Esophagus squamous epithelium (tissue), 4 donors: Measurements from ENCODE around the gene DNM3.

Experiments used
- POLR2A ChIP-seq, 4 donors: fragments of 450-650 bp; IDR thresholded peaks; one replicate each; pipeline ENCODE4 v1.6.1; 2017; ENCODE audit warnings: antibody characterized with exemption in 4 of 4, mild to moderate bottlenecking in 4 of 4, moderate library complexity in 3 of 4
- TF ChIP-seq, protein P1 (sequence below), 6 experiments: fragments of 450-650 bp in 4 of 6; fragments of 200-600 bp in 2 of 6; sonication (generic) in 2 of 6; IDR thresholded peaks; one replicate each; pipeline ENCODE4 v1.5.1; 2016 to 2019; ENCODE audit warnings: antibody characterized with exemption in 6 of 6, mild to moderate bottlenecking in 4 of 6, moderate library complexity in 4 of 6

DNA sequence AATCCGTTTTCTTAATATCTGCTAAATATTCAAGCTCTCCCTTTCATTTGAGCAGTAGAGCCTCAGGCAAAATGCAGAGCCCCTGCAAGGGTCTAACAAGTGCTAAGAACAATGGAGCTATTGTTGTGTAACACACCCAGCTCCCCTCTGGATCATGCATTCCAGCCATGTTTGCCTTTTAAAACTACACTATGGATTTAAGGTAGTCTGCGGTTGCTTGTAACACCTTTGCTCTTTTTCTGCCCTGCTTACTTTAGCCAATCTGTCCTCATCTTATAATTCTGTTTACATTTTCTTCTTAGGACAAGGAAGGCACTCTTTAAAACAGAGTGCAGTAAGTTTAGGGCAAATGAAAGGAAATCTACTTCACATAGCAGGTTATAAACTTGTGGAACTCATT is 519.2 kb downstream of the DNM3 start:
- TF ChIP-seq POLR2A (IDR thresholded peaks at IDR 0.05), result no peak
- TF ChIP-seq, protein P1, sequence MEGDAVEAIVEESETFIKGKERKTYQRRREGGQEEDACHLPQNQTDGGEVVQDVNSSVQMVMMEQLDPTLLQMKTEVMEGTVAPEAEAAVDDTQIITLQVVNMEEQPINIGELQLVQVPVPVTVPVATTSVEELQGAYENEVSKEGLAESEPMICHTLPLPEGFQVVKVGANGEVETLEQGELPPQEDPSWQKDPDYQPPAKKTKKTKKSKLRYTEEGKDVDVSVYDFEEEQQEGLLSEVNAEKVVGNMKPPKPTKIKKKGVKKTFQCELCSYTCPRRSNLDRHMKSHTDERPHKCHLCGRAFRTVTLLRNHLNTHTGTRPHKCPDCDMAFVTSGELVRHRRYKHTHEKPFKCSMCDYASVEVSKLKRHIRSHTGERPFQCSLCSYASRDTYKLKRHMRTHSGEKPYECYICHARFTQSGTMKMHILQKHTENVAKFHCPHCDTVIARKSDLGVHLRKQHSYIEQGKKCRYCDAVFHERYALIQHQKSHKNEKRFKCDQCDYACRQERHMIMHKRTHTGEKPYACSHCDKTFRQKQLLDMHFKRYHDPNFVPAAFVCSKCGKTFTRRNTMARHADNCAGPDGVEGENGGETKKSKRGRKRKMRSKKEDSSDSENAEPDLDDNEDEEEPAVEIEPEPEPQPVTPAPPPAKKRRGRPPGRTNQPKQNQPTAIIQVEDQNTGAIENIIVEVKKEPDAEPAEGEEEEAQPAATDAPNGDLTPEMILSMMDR (IDR thresholded peaks at IDR 0.05), result no peak
